ENCODE measurements around the gene OPRD1.

DNA sequence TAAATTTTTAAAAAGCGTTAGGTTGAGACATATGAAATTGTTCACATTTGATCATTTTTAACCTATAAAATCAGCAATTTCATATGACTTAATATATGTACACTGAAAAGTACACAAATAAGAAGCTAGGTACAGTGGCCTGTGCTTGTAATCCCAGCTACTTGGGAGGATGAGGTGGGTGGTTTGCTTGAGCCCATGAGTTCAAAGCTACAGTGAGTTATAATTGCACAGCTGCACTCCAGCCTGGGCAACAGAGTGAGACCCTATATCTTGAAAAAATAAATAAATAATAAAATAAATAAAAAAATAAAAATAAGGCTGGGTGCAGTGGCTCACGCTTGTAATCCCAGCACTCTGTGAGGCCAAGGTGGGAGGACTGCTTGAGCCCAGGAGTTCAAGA lies 97.2 kb downstream of the OPRD1 start:
- TF ChIP-seq CTCF (IDR thresholded peaks at IDR 0.05) (no peak), POLR2A (IDR thresholded peaks at IDR 0.05) (no peak)
